Liver (tissue), 3 donors: Measurements from ENCODE around the gene ATP5F1D.

Source experiments
- CTCF ChIP-seq: fragments of 150-350 bp; IDR thresholded peaks from 2 replicates; pipeline ENCODE4 v1.5.1; 2017; ENCODE audit warnings: improper control_type of control experiment, low read depth, low read length; ENCODE audit not compliant: missing input control
- GABPA ChIP-seq, 2 donors: IDR thresholded peaks in 1 of 2; conservative IDR thresholded peaks in 1 of 2; 2 replicates each; pipeline ENCODE4 v1.6.1; 2016; ENCODE audit warnings: antibody characterized with exemption in 2 of 2, mild to moderate bottlenecking in 1 of 2, moderate library complexity in 1 of 2
- HNF4G ChIP-seq: IDR thresholded peaks from 2 replicates; pipeline ENCODE4 v1.6.1; 2016; ENCODE audit warnings: antibody characterized with exemption
- JUND ChIP-seq, 2 donors: IDR thresholded peaks; 2 replicates each; pipeline ENCODE4 v1.6.1; 2016; ENCODE audit warnings: antibody characterized with exemption in 2 of 2
- RAD21 ChIP-seq, 2 donors: IDR thresholded peaks; 2 replicates each; pipeline ENCODE4 v1.6.1; 2016; ENCODE audit warnings: antibody characterized with exemption in 2 of 2, mild to moderate bottlenecking in 2 of 2
- REST ChIP-seq: IDR thresholded peaks from 2 replicates; pipeline ENCODE4 v1.6.1; 2016; ENCODE audit warnings: antibody characterized with exemption, mild to moderate bottlenecking
- SP1 ChIP-seq: IDR thresholded peaks from 2 replicates; pipeline ENCODE4 v1.6.1; 2018; ENCODE audit warnings: antibody characterized with exemption, mild to moderate bottlenecking
- TAF1 ChIP-seq: conservative IDR thresholded peaks from 2 replicates; pipeline ENCODE4 v1.6.1; 2016; ENCODE audit warnings: antibody characterized with exemption, mild to moderate bottlenecking
- YY1 ChIP-seq: IDR thresholded peaks from 2 replicates; pipeline ENCODE4 v1.6.1; 2016; ENCODE audit warnings: antibody characterized with exemption, mild to moderate bottlenecking
- ZBTB33 ChIP-seq: IDR thresholded peaks from 2 replicates; pipeline ENCODE4 v1.6.1; 2016; ENCODE audit warnings: antibody characterized with exemption
- donor health status: healthy.
- donor health status: healthy.

GRCh38 chr19:1240925-1241324 lies 626 bp upstream of the ATP5F1D start:
- TF ChIP-seq TAF1 (no peak), CTCF (no peak), YY1 (no peak), GABPA (IDR thresholded peaks at IDR 0.05 in 1 of 2, conservative IDR thresholded peaks at IDR 0.05 in 1 of 2) (no peak), HNF4G (no peak), REST (no peak), SP1 (no peak), JUND (IDR thresholded peaks at IDR 0.05) (no peak), ZBTB33 (no peak), RAD21 (IDR thresholded peaks at IDR 0.05) (no peak)
